Bronchial epithelial cell (primary cell): ENCODE measurements around the gene LHFPL4. TPM values are rescaled to one million over a fixed set of nuclear protein-coding genes. Genes with fewer than 3 reads are reported as not detected.
A peak's percentile ranks its signal among the peaks of the same experiment; 100 is the strongest.

Source experiments
- DNase-seq: peaks from one replicate; pipeline ENCODE4 v3.0.0-alpha.2; 2010; ENCODE audit warnings: low read depth
- FAIRE-seq: peaks from 2 replicates; lab custom pipeline; 2011; peaks lifted over from hg19 to GRCh38; lab: Jason Lieb, UNC
- H3K27me3 ChIP-seq: 2 replicates; pipeline ENCODE4 v1.5.1; 2011; ENCODE audit warnings: low read length; ENCODE audit not compliant: control insufficient read depth, insufficient read depth
- H3K36me3 ChIP-seq: 2 replicates; pipeline ENCODE4 v1.5.1; 2011; ENCODE audit warnings: low read length; ENCODE audit not compliant: control insufficient read depth, insufficient read depth
- H3K4me3 ChIP-seq: 2 replicates; pipeline ENCODE4 v1.5.1; 2011; ENCODE audit warnings: mild to moderate bottlenecking, low read depth, low read length, control low read depth
- total RNA-seq: library from RNA; depleted of rRNA; stranded (reverse); fragments of >200 nt; gene quantifications from 2 replicates; pipeline ENCODE4 v1.2.1, GENCODE V29; 2014
- TF ChIP-seq, protein P1 (sequence below): IDR thresholded peaks from 2 replicates; pipeline ENCODE4 v1.5.1; 2011; ENCODE audit warnings: mild to moderate bottlenecking, moderate library complexity, low read length, control low read depth, inconsistent platforms; ENCODE audit not compliant: insufficient read depth, severe bottlenecking

LHFPL4 gene
- total RNA-seq, 1 donor from 2014 or later: not detected

DNA sequence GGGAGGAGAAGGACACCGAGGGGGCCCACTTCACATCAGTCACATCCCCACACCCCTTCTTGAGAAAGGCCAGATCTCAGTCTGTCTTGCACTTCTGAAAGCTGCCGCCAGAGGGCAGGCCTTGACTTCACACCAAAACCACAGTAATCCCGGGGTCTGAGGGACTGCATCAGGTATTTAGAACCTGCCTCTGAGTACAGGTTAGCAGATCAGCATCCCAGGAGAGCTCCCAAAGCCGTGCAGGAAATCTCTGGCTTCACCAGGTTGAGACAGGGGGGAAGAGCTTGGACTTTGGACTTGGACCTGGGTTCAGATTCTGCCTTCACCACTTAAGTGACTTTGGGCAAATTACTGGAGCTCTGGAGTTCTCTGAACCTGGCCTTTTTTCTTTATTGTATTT is 50.3 kb downstream of the LHFPL4 start:
- no peak overlapping the region for H3K4me3 ChIP-seq
- TF ChIP-seq, protein P1, sequence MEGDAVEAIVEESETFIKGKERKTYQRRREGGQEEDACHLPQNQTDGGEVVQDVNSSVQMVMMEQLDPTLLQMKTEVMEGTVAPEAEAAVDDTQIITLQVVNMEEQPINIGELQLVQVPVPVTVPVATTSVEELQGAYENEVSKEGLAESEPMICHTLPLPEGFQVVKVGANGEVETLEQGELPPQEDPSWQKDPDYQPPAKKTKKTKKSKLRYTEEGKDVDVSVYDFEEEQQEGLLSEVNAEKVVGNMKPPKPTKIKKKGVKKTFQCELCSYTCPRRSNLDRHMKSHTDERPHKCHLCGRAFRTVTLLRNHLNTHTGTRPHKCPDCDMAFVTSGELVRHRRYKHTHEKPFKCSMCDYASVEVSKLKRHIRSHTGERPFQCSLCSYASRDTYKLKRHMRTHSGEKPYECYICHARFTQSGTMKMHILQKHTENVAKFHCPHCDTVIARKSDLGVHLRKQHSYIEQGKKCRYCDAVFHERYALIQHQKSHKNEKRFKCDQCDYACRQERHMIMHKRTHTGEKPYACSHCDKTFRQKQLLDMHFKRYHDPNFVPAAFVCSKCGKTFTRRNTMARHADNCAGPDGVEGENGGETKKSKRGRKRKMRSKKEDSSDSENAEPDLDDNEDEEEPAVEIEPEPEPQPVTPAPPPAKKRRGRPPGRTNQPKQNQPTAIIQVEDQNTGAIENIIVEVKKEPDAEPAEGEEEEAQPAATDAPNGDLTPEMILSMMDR: peak; percentile 93
- no peaks in the 10 kb centered on the region for H3K36me3 ChIP-seq
- FAIRE-seq (no peak), DNase-seq (peak; percentile 65)
- peaks cover 6% of the 10 kb centered on the region for H3K27me3 ChIP-seq

DNA sequence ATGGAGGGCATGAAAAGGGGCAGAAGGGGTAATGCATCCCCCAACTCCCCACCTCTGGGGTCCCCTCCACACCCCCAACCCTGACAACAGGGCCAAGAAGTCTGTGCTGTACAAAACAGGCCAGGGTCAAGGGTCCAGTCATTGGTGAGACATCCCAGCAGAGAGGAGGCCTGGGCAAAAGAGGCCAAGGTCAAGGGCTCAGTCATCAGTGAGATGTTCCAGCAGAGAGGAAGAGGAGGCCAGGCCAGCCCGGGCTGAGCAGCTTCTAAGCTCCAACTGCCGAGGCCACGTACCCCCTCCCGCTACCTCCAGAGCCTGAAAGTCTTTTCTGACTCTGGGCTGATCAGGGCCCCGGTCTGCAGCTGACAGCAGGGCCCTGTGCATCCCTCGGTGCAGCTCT is 52.4 kb downstream of the LHFPL4 start:
- TF ChIP-seq, protein P1: no peak
- Histone ChIP-seq H3K4me3 (no peak overlapping the region), H3K36me3 (no peaks in the 10 kb centered on the region), H3K27me3 (peaks cover 2% of the 10 kb centered on the region)
- DNase-seq (no peak), FAIRE-seq (no peak)

DNA sequence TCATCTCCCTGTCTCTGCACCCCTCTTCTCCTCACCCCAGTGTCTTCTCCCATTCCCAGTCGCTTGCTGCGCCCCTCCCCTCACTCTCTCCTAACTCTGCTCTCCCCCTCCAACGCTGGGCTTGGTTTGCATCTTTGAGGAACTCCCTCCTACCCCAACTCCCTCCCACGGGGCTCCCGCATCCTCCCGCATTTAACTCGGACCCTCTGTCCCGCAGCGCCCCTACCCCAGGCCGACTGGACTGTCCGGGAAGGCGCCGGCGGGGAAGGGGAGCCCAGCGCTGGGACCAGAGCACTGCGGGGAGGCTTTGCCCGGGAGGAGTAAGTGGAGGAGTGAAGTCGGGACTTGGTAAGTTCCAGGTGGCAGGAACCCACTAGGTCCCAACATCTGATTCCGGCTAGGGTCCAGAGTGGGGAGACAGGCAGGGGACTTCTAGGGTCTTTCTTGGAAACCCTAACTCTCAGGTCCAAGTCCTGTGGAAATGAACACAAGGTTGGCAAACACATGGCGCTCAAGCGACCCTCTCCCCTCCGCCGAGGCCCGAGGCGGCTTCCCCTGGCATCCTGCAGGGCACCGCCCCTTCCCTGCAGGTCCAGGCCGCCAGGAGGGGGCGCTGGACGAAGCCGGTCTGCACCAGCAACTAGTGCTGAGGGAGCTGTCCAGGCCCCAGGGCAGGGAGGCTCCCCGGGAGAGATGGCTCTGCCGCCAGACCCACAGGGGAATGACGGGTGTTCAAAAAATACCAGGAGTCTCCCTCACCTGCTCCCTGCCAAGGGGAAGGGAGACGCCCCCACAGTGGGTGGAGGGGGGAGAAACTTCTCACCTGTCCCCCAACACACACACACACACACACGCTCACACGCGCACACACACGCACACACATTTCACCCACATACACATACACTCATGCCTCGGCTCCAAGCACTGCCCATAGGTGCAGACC is 53.2 kb downstream of the LHFPL4 start:
- TF ChIP-seq, protein P1: peak; percentile 89
- DNase-seq (peak; percentile 41), FAIRE-seq (no peak)
- Histone ChIP-seq H3K27me3 (peaks cover 2% of the 10 kb centered on the region), H3K36me3 (no peaks in the 10 kb centered on the region), H3K4me3 (no peak overlapping the region)

DNA sequence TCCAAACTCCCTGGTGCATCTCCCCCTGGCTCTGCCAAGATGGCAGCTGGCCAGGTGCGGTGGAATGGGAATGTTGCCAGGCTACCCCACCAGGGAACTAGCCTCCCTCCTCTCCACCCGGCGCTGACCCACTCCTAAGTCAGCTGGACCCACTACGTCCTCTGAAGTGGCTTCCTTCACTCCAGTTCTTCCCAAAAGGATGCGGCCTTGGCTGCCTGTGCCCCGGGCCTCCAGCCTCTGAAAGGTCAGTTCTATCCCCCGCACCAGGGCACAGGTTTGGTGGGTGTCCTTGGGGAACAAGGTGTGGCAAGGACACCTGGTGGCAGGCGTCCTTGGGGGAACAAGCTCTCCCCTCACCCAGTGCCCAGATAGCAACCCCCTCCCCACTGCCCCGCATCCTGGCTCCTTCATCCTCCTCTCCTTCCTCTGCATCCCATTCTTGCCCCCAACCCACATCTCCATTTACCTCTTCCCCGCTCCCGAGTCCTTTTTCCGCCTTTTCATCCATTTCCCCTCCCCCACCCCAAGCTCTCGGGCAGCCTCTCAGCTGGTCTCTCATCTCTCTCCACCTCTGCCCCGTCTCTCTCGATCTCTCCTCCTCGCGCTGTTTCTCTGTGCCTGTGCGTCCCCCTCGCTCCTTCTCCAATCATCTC is 54.0 kb downstream of the LHFPL4 start:
- DNase-seq (no peak), FAIRE-seq (no peak)
- H3K4me3 ChIP-seq: no peak overlapping the region
- peaks cover 2% of the 10 kb centered on the region for H3K27me3 ChIP-seq
- TF ChIP-seq, protein P1: no peak
- no peaks in the 10 kb centered on the region for H3K36me3 ChIP-seq

- TF ChIP-seq, protein P1: no peak
- H3K27me3 ChIP-seq: peaks cover 2% of the 10 kb centered on the region
- H3K36me3 ChIP-seq: no peaks in the 10 kb centered on the region
- DNase-seq: no peak
- no peak for FAIRE-seq
- H3K4me3 ChIP-seq: no peak overlapping the region
Observed at GRCh38 chr3:9498781-9499180, 54.8 kb downstream of the LHFPL4 start.
